Progenitor cell of endocrine pancreas (in vitro differentiated cells): ENCODE data around the gene PPP1R10. TPM values are rescaled to one million over a fixed set of nuclear protein-coding genes. Genes with fewer than 3 reads are reported as not detected.

Experiments
- DNase-seq: peaks from one replicate; pipeline ENCODE4 v3.0.0; 2021; ENCODE audit warnings: low spot score; ENCODE audit not compliant: unreplicated experiment
- H3K27ac Mint-ChIP-seq: 2 replicates; pipeline ENCODE4 v1.8.0; 2021; ENCODE audit warnings: mild to moderate bottlenecking, moderate library complexity, mixed read lengths
- H3K27me3 Mint-ChIP-seq: 2 replicates; pipeline ENCODE4 v1.8.0; 2021; ENCODE audit warnings: mixed read lengths
- H3K36me3 Mint-ChIP-seq: 2 replicates; pipeline ENCODE4 v1.8.0; 2022; ENCODE audit warnings: mixed read lengths; ENCODE audit not compliant: insufficient read depth
- H3K4me1 Mint-ChIP-seq: 2 replicates; pipeline ENCODE4 v1.8.0; 2021; ENCODE audit warnings: low read depth, mixed read lengths
- H3K4me3 Mint-ChIP-seq: 2 replicates; pipeline ENCODE4 v1.8.0; 2021; ENCODE audit warnings: low read depth, mild to moderate bottlenecking, moderate library complexity, mixed read lengths
- H3K9me3 Mint-ChIP-seq: 2 replicates; pipeline ENCODE4 v1.8.0; 2021; ENCODE audit warnings: low read depth, mixed read lengths
- total RNA-seq: library from RNA; stranded (reverse); gene quantifications from 2 replicates; pipeline ENCODE4 v1.2.1, GENCODE V29; 2021
- TF ChIP-seq, protein P1 (sequence below): fragments of 200-600 bp; sonication (generic); IDR thresholded peaks from one replicate; pipeline ENCODE4 v1.5.0; 2021; ENCODE audit warnings: antibody characterized with exemption, mild to moderate bottlenecking; ENCODE audit not compliant: unreplicated experiment

Gene PPP1R10
- total RNA-seq, 1 donor from 2014 or later, result 142 TPM

DNA sequence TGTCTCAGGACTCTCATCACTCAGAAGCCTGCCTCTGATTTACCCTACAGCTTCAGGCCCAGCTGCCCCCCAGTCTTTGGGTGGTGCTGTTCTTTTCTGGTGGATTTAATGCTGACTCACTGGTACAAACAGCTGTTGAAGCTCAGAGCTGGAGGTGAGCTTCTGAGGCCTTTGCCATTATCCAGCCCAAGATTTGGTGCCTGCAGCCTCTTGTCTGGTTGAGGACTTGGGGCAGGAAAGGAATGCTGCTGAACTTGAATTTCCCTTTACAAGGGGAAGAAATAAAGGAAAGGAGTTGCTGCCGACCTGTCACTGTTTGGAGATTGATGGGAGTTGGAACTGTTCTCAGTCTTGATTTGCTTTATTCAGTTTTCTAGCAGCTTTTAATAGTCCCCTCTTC, 26.0 kb downstream of the PPP1R10 start:
- DNase-seq, result no peak
- Mint-ChIP-seq H3K27me3 (no peaks in the 10 kb centered on the region), H3K4me3 (no peak overlapping the region), H3K36me3 (peaks cover 32% of the 10 kb centered on the region), H3K4me1 (peaks cover 14% of the 10 kb centered on the region), H3K9me3 (no peaks in the 10 kb centered on the region), H3K27ac (peak overlapping the region; percentile 93)
- TF ChIP-seq, protein P1, sequence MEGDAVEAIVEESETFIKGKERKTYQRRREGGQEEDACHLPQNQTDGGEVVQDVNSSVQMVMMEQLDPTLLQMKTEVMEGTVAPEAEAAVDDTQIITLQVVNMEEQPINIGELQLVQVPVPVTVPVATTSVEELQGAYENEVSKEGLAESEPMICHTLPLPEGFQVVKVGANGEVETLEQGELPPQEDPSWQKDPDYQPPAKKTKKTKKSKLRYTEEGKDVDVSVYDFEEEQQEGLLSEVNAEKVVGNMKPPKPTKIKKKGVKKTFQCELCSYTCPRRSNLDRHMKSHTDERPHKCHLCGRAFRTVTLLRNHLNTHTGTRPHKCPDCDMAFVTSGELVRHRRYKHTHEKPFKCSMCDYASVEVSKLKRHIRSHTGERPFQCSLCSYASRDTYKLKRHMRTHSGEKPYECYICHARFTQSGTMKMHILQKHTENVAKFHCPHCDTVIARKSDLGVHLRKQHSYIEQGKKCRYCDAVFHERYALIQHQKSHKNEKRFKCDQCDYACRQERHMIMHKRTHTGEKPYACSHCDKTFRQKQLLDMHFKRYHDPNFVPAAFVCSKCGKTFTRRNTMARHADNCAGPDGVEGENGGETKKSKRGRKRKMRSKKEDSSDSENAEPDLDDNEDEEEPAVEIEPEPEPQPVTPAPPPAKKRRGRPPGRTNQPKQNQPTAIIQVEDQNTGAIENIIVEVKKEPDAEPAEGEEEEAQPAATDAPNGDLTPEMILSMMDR, result no peak

DNA sequence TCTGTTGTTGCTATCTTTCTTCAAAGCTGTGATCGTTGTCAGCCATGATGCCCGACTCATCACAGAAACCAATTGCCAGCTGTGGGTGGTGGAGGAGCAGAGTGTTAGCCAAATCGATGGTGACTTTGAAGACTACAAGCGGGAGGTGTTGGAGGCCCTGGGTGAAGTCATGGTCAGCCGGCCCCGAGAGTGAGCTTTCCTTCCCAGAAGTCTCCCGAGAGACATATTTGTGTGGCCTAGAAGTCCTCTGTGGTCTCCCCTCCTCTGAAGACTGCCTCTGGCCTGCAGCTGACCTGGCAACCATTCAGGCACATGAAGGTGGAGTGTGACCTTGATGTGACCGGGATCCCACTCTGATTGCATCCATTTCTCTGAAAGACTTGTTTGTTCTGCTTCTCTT, 26.5 kb downstream of the PPP1R10 start:
- peaks cover 33% of the 10 kb centered on the region for H3K36me3 Mint-ChIP-seq
- H3K27ac Mint-ChIP-seq, result peak overlapping the region; percentile 93
- TF ChIP-seq, protein P1, result no peak
- H3K4me3 Mint-ChIP-seq, result no peak overlapping the region
- H3K27me3 Mint-ChIP-seq, result no peaks in the 10 kb centered on the region
- H3K9me3 Mint-ChIP-seq, result no peaks in the 10 kb centered on the region
- DNase-seq, result no peak
- H3K4me1 Mint-ChIP-seq, result peaks cover 14% of the 10 kb centered on the region

DNA sequence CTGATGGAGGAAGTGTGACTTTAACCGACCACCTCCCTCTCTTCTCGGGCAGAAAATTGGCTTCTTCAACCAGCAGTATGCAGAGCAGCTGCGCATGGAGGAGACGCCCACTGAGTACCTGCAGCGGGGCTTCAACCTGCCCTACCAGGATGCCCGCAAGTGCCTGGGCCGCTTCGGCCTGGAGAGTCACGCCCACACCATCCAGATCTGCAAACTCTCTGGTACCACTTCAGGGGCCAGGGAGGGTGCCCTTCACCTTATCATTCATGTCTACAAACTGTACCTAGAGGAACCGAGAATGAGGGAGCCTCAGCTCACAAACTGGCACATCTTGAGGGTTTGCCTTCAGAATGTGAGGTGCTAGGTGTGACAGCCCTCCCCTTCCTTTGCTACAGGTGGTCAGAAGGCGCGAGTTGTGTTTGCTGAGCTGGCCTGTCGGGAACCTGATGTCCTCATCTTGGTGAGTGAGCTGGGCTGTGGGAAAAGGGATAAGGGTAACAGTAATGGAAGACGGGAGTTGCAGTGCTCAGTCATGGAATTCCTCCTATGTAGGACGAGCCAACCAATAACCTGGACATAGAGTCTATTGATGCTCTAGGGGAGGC, 27.2 kb downstream of the PPP1R10 start:
- H3K36me3 Mint-ChIP-seq, result peaks cover 33% of the 10 kb centered on the region
- peaks cover 14% of the 10 kb centered on the region for H3K4me1 Mint-ChIP-seq
- no peak overlapping the region for H3K4me3 Mint-ChIP-seq
- DNase-seq, result no peak
- H3K27ac Mint-ChIP-seq, result peak overlapping the region; percentile 93
- no peaks in the 10 kb centered on the region for H3K9me3 Mint-ChIP-seq
- TF ChIP-seq, protein P1, result no peak
- no peaks in the 10 kb centered on the region for H3K27me3 Mint-ChIP-seq

DNA sequence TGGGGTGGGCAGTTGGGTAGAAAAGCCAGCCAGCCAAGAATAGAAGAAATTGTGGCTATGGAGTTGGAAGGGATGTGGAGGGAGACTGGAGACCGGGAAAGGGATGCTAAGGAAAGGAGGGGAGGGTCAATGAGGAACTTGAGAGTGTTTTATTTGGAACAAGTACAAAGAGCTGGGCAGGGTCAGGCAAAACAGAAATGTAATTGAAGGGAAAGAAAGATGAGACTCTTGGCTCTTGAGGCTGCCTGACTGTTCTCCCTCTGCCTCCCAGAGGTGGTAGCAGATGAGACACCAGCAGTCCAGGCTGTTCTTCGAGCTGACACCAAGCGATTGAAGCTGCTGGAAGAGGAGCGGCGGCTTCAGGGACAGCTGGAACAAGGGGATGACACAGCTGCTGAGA, 33.1 kb downstream of the PPP1R10 start:
- Mint-ChIP-seq H3K4me1 (no peaks in the 10 kb centered on the region), H3K4me3 (no peak overlapping the region), H3K27ac (no peak overlapping the region), H3K9me3 (no peaks in the 10 kb centered on the region), H3K27me3 (no peaks in the 10 kb centered on the region), H3K36me3 (peaks cover 40% of the 10 kb centered on the region)
- TF ChIP-seq, protein P1, result no peak
- no peak for DNase-seq

DNA sequence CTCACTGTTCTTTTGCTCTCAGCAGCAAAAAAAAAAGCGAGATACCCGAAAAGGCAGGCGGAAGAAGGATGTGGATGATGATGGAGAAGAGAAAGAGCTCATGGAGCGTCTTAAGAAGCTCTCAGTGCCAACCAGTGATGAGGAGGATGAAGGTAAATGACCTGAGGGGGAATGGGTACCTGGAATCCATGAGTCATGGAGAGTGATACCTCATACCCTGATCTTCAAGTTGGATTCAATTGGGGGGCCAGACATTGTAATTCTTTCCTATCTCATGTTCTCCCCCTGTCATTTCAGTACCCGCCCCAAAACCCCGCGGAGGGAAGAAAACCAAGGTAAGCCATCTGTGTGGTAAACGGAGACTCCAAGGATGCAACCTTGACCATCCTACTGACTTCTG, 39.0 kb downstream of the PPP1R10 start:
- no peaks in the 10 kb centered on the region for H3K27me3 Mint-ChIP-seq
- H3K36me3 Mint-ChIP-seq, result peaks cover 35% of the 10 kb centered on the region
- no peaks in the 10 kb centered on the region for H3K9me3 Mint-ChIP-seq
- peaks cover 10% of the 10 kb centered on the region for H3K4me1 Mint-ChIP-seq
- no peak for DNase-seq
- TF ChIP-seq, protein P1, result no peak
- H3K4me3 Mint-ChIP-seq, result no peak overlapping the region
- no peak overlapping the region for H3K27ac Mint-ChIP-seq
